GM19351 (cell line): Measurements from ENCODE around the gene TCF7.

Experiments
- ATAC-seq: cut with Tn5 transposase; IDR thresholded peaks from one replicate; pipeline ENCODE4 v1.9.1; 2021; ENCODE audit warnings: mild to moderate bottlenecking, moderate library complexity; ENCODE audit not compliant: unreplicated experiment

The TCF7 gene

GRCh38 chr5:134176511-134177368, 62.3 kb downstream of the TCF7 start, which contains the start of gene SKP1:
Gene SKP1, minus strand, starts transcription at chr5:134176950. Its CDS starts 2,928 bp downstream, at chr5:134174022.
- peak; percentile 80 for ATAC-seq

GRCh38 chr5:134177369-134178095, 63.1 kb downstream of the TCF7 start:
- no peak for ATAC-seq

GRCh38 chr5:134178096-134178419, 63.6 kb downstream of the TCF7 start:
- no peak for ATAC-seq

- ATAC-seq = no peak
These were observed 69.0 kb downstream of the TCF7 start for GRCh38 chr5:134183481-134183880.

GRCh38 chr5:134184155-134185135, 70.0 kb downstream of the TCF7 start:
- ATAC-seq = peak; percentile 89

GRCh38 chr5:134188092-134188491, 73.6 kb downstream of the TCF7 start:
- ATAC-seq = no peak

- ATAC-seq = no peak
These were observed 74.5 kb downstream of the TCF7 start for GRCh38 chr5:134189031-134189430.

- no peak for ATAC-seq
These were observed 81.2 kb downstream of the TCF7 start for GRCh38 chr5:134195666-134196065.
